H9 (cell line): ENCODE results near the gene ABLIM1. TPM values are rescaled to one million over a fixed set of nuclear protein-coding genes. Genes with fewer than 3 reads are reported as not detected.

Source experiments
- DNase-seq: peaks from one replicate; pipeline ENCODE4 v3.0.0-alpha.2; 2017
- H2AFZ ChIP-seq: one replicate; pipeline ENCODE4 v1.6.1; 2013; ENCODE audit warnings: mild to moderate bottlenecking, low read length, control low read depth, moderate library complexity
- H2AK5ac ChIP-seq: 2 replicates; pipeline ENCODE4 v1.6.1; 2013; ENCODE audit warnings: low read length, control low read depth, mixed read lengths; ENCODE audit not compliant: insufficient read length
- H2BK120ac ChIP-seq: one replicate; pipeline ENCODE4 v1.6.1; 2013; ENCODE audit warnings: low read depth, mild to moderate bottlenecking, low read length, control low read depth, inconsistent platforms; ENCODE audit not compliant: poor library complexity, severe bottlenecking
- H2BK12ac ChIP-seq: 2 replicates; pipeline ENCODE4 v1.6.1; 2013; ENCODE audit warnings: low read length, control low read depth, mixed read lengths, low read depth; ENCODE audit not compliant: insufficient read length
- H2BK15ac ChIP-seq: 2 replicates; pipeline ENCODE4 v1.6.1; 2013; ENCODE audit warnings: low read depth, low read length, control low read depth
- H2BK20ac ChIP-seq: one replicate; pipeline ENCODE4 v1.6.1; 2013; ENCODE audit warnings: low read depth, mild to moderate bottlenecking, low read length, control low read depth, inconsistent platforms; ENCODE audit not compliant: poor library complexity, severe bottlenecking
- H2BK5ac ChIP-seq: 2 replicates; pipeline ENCODE4 v1.6.1; 2013; ENCODE audit warnings: low read length, control low read depth, mixed read lengths; ENCODE audit not compliant: insufficient read length
- H3K14ac ChIP-seq: 2 replicates; pipeline ENCODE4 v1.6.1; 2013; ENCODE audit warnings: low read length, control low read depth; ENCODE audit not compliant: insufficient read depth
- H3K18ac ChIP-seq: 2 replicates; pipeline ENCODE4 v1.6.1; 2013; ENCODE audit warnings: low read depth, mild to moderate bottlenecking, mixed read lengths, low read length, control low read depth; ENCODE audit not compliant: insufficient read length
- H3K23ac ChIP-seq: 2 replicates; pipeline ENCODE4 v1.6.1; 2013; ENCODE audit warnings: low read length, control low read depth, mixed read lengths, low read depth; ENCODE audit not compliant: insufficient read length
- H3K23me2 ChIP-seq: 2 replicates; pipeline ENCODE4 v1.6.1; 2013; ENCODE audit warnings: low read depth, mild to moderate bottlenecking, mixed read lengths, low read length, control low read depth; ENCODE audit not compliant: insufficient read length, poor library complexity, severe bottlenecking
- H3K27ac ChIP-seq: 2 replicates; pipeline ENCODE4 v1.5.1; 2013; ENCODE audit warnings: low read length, control low read depth, mixed read lengths, low read depth; ENCODE audit not compliant: insufficient read length
- H3K27me3 ChIP-seq: 2 replicates; pipeline ENCODE4 v1.6.1; 2013; ENCODE audit warnings: low read length, control low read depth, inconsistent platforms; ENCODE audit not compliant: insufficient read depth
- H3K4ac ChIP-seq: 2 replicates; pipeline ENCODE4 v1.6.1; 2013; ENCODE audit warnings: low read depth, mild to moderate bottlenecking, control low read depth, inconsistent platforms, low read length, moderate library complexity
- H3K4me1 ChIP-seq: 2 replicates; pipeline ENCODE4 v1.6.1; 2013; ENCODE audit warnings: low read length, control low read depth, inconsistent platforms; ENCODE audit not compliant: insufficient read depth
- H3K4me2 ChIP-seq: 2 replicates; pipeline ENCODE4 v1.6.1; 2013; ENCODE audit warnings: low read length, control low read depth, mixed read lengths; ENCODE audit not compliant: insufficient read length, insufficient read depth
- H3K56ac ChIP-seq: 2 replicates; pipeline ENCODE4 v1.6.1; 2013; ENCODE audit warnings: low read depth, mild to moderate bottlenecking, mixed read lengths, low read length, control low read depth; ENCODE audit not compliant: insufficient read length
- H3K79me1 ChIP-seq: 2 replicates; pipeline ENCODE4 v1.6.1; 2013; ENCODE audit warnings: low read depth, mild to moderate bottlenecking, moderate library complexity, low read length, control low read depth, inconsistent platforms; ENCODE audit not compliant: insufficient read depth, poor library complexity, severe bottlenecking
- H3K79me2 ChIP-seq: 2 replicates; pipeline ENCODE4 v1.6.1; 2013; ENCODE audit warnings: low read length, control low read depth, inconsistent platforms; ENCODE audit not compliant: insufficient read depth
- H3K9ac ChIP-seq: 2 replicates; pipeline ENCODE4 v1.6.1; 2013; ENCODE audit warnings: low read length, control low read depth, mixed read lengths; ENCODE audit not compliant: insufficient read length; ENCODE audit errors: extremely low read depth
- H3K9me3 ChIP-seq: one replicate; pipeline ENCODE4 v1.6.1; 2013; ENCODE audit warnings: low read depth, low read length, inconsistent platforms; ENCODE audit not compliant: control insufficient read depth
- H3T11ph ChIP-seq: one replicate; pipeline ENCODE4 v1.6.1; 2013; ENCODE audit warnings: mild to moderate bottlenecking, low read length, control low read depth, inconsistent platforms
- H4K20me1 ChIP-seq: one replicate; pipeline ENCODE4 v1.6.1; 2013; ENCODE audit not compliant: control insufficient read depth, insufficient read length, insufficient read depth
- H4K5ac ChIP-seq: 2 replicates; pipeline ENCODE4 v1.6.1; 2013; ENCODE audit warnings: low read depth, mild to moderate bottlenecking, mixed read lengths, low read length, control low read depth; ENCODE audit not compliant: insufficient read length
- H4K8ac ChIP-seq: replicated peaks from 2 replicates; pipeline ENCODE4 v1.6.1; 2013; ENCODE audit warnings: low read length, control low read depth, mixed read lengths, low read depth; ENCODE audit not compliant: insufficient read length
- H4K91ac ChIP-seq: 2 replicates; pipeline ENCODE4 v1.6.1; 2013; ENCODE audit warnings: low read depth, mild to moderate bottlenecking, moderate library complexity, mixed read lengths, low read length, control low read depth; ENCODE audit not compliant: insufficient read length
- H3K27ac Mint-ChIP-seq, 3 experiments: 2 replicates in 2 of 3; 3 replicates in 1 of 3; pipeline ENCODE4 v1.8.0; 2020 to 2021; ENCODE audit warnings: mixed read lengths in 3 of 3, mild to moderate bottlenecking in 1 of 3, moderate library complexity in 1 of 3
- H3K27me3 Mint-ChIP-seq: 2 replicates; pipeline ENCODE4 v1.8.0; 2021; ENCODE audit warnings: low read depth, mild to moderate bottlenecking, moderate library complexity, mixed read lengths
- H3K36me3 Mint-ChIP-seq, 3 experiments: 2 replicates in 2 of 3; 3 replicates in 1 of 3; pipeline ENCODE4 v1.8.0; 2020 to 2021; ENCODE audit warnings: low read depth in 3 of 3, mixed read lengths in 3 of 3; ENCODE audit not compliant: insufficient read depth in 1 of 3
- H3K4me1 Mint-ChIP-seq, 2 experiments: 2 replicates each; pipeline ENCODE4 v1.8.0; 2020; ENCODE audit warnings: mixed read lengths in 2 of 2
- H3K4me3 Mint-ChIP-seq, 2 experiments: 2 replicates in 1 of 2; 3 replicates in 1 of 2; pipeline ENCODE4 v1.8.0; 2020 to 2021; ENCODE audit warnings: mild to moderate bottlenecking in 2 of 2, mixed read lengths in 2 of 2, moderate library complexity in 1 of 2
- H3K9me3 Mint-ChIP-seq, 2 experiments: 2 replicates in 1 of 2; 3 replicates in 1 of 2; pipeline ENCODE4 v1.8.0; 2020; ENCODE audit warnings: mild to moderate bottlenecking in 2 of 2, mixed read lengths in 2 of 2, moderate library complexity in 1 of 2
- WGBS: extraction: QIAGEN DNeasy Blood & Tissue Kit; methylation state at CpG from one replicate; pipeline ENCODE4 v1.1.7; 2013; ENCODE audit warnings: missing lambda C conversion rate, low lambda C conversion rate, mixed read lengths; ENCODE audit not compliant: insufficient read length; ENCODE audit errors: extremely low coverage; 5-methylcytosine and 5-hydroxymethylcytosine counted together
- total RNA-seq: library from RNA; stranded (reverse); gene quantifications from 2 replicates; pipeline ENCODE4 v1.2.1, GENCODE V29; 2021
- TF ChIP-seq, protein P1 (sequence below): fragments of 200-600 bp; sonication (generic); conservative IDR thresholded peaks from 3 replicates; pipeline ENCODE4 v1.8.0; 2021; ENCODE audit warnings: antibody characterized with exemption, mild to moderate bottlenecking

ABLIM1 gene
- total RNA-seq, 1 experiment from 2014 or later = 32.1 TPM

DNA sequence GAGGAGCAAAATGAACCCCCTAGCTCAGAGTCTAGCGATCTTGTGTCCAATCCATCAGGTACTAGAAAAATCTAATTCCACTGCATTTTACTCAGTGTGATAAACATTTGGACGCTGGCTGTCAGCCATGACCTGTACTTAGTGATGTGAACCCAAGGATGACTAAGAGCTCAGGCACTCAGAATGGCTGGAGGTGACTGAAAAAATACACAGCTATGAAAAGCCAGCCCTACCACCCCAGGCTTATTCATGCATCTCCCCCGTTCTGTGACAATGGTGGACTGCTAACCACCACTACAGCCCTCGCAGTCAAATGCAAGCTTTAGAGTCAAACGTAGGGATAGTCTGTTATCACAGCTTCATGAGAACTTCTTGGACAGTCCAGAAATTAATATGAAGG, 268.6 kb downstream of the ABLIM1 start:
- H2BK15ac ChIP-seq = no peak overlapping the region
- H3K4me3 Mint-ChIP-seq = no peak overlapping the region
- H3K4me2 ChIP-seq = no peak overlapping the region
- H3K23me2 ChIP-seq = no peaks in the 10 kb centered on the region
- H3K27me3 Mint-ChIP-seq = peaks cover 13% of the 10 kb centered on the region
- H3K23ac ChIP-seq = no peak overlapping the region
- no peaks in the 10 kb centered on the region for H3K9me3 Mint-ChIP-seq
- H3K27me3 ChIP-seq = no peaks in the 10 kb centered on the region
- H3K4ac ChIP-seq = no peak overlapping the region
- no peak overlapping the region for H2AFZ ChIP-seq
- H2BK12ac ChIP-seq = no peak overlapping the region
- no peak overlapping the region for H3T11ph ChIP-seq
- no peaks in the 10 kb centered on the region for H3K79me1 ChIP-seq
- H3K14ac ChIP-seq = no peak overlapping the region
- no peak overlapping the region for H2BK5ac ChIP-seq
- H3K27ac ChIP-seq = no peak overlapping the region
- no CpG with 5 or more reads among the region's 5 CpGs for WGBS
- no peak overlapping the region for H4K91ac ChIP-seq
- H2BK20ac ChIP-seq = no peak overlapping the region
- H4K8ac ChIP-seq = no peak overlapping the region
- H2BK120ac ChIP-seq = no peak overlapping the region
- no peaks in the 10 kb centered on the region for H3K79me2 ChIP-seq
- H3K18ac ChIP-seq = no peak overlapping the region
- H2AK5ac ChIP-seq = no peak overlapping the region
- TF ChIP-seq, protein P1, sequence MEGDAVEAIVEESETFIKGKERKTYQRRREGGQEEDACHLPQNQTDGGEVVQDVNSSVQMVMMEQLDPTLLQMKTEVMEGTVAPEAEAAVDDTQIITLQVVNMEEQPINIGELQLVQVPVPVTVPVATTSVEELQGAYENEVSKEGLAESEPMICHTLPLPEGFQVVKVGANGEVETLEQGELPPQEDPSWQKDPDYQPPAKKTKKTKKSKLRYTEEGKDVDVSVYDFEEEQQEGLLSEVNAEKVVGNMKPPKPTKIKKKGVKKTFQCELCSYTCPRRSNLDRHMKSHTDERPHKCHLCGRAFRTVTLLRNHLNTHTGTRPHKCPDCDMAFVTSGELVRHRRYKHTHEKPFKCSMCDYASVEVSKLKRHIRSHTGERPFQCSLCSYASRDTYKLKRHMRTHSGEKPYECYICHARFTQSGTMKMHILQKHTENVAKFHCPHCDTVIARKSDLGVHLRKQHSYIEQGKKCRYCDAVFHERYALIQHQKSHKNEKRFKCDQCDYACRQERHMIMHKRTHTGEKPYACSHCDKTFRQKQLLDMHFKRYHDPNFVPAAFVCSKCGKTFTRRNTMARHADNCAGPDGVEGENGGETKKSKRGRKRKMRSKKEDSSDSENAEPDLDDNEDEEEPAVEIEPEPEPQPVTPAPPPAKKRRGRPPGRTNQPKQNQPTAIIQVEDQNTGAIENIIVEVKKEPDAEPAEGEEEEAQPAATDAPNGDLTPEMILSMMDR = no peak
- H4K5ac ChIP-seq = no peak overlapping the region
- H3K4me1 ChIP-seq = peaks cover 3% of the 10 kb centered on the region; the same call in 1 of the 2 replicates
- H3K9me3 ChIP-seq = no peaks in the 10 kb centered on the region
- H3K4me1 Mint-ChIP-seq = peaks cover 17 to 28% of the 10 kb centered on the region in 2 experiments
- no peak overlapping the region for H3K9ac ChIP-seq
- H4K20me1 ChIP-seq = no peaks in the 10 kb centered on the region
- no peaks in the 10 kb centered on the region for H3K36me3 Mint-ChIP-seq
- H3K27ac Mint-ChIP-seq = no peak overlapping the region
- no peak overlapping the region for H3K56ac ChIP-seq
- DNase-seq = no peak
